Activated T-cell treated with anti-CD3 and anti-CD28 coated beads, Interleukin-2, amount 50 U/mL, for 24 hours (primary cell): Measurements from ENCODE around the gene CLIC4.

Experiments
- DNase-seq: peaks from one replicate; pipeline ENCODE4 v3.0.0-alpha.2; 2020
- H3K27ac Mint-ChIP-seq: 2 replicates; pipeline ENCODE4 v1.8.0; 2020; ENCODE audit warnings: mild to moderate bottlenecking, mixed read lengths
- H3K27me3 Mint-ChIP-seq: 2 replicates; pipeline ENCODE4 v1.8.0; 2020; ENCODE audit warnings: mixed read lengths
- H3K36me3 Mint-ChIP-seq: 2 replicates; pipeline ENCODE4 v1.8.0; 2020; ENCODE audit warnings: low read depth, mixed read lengths
- H3K4me1 Mint-ChIP-seq: 2 replicates; pipeline ENCODE4 v1.8.0; 2020; ENCODE audit warnings: low read depth, mixed read lengths
- H3K4me3 Mint-ChIP-seq: 2 replicates; pipeline ENCODE4 v1.8.0; 2020; ENCODE audit warnings: mild to moderate bottlenecking, moderate library complexity, mixed read lengths
- H3K9me3 Mint-ChIP-seq: 2 replicates; pipeline ENCODE4 v1.8.0; 2020; ENCODE audit warnings: mixed read lengths

The CLIC4 gene

GRCh38 chr1:24826510-24826909, 81.3 kb downstream of the CLIC4 start:
- peaks cover 7% of the 10 kb centered on the region for H3K27me3 Mint-ChIP-seq
- no peak overlapping the region for H3K4me3 Mint-ChIP-seq
- no peak for DNase-seq
- no peaks in the 10 kb centered on the region for H3K36me3 Mint-ChIP-seq
- H3K4me1 Mint-ChIP-seq, result no peaks in the 10 kb centered on the region
- no peak overlapping the region for H3K27ac Mint-ChIP-seq
- H3K9me3 Mint-ChIP-seq, result no peaks in the 10 kb centered on the region

- Mint-ChIP-seq H3K4me3 (no peak overlapping the region), H3K27ac (no peak overlapping the region), H3K27me3 (peaks cover 7% of the 10 kb centered on the region), H3K9me3 (no peaks in the 10 kb centered on the region), H3K36me3 (no peaks in the 10 kb centered on the region), H3K4me1 (no peaks in the 10 kb centered on the region)
- no peak for DNase-seq
These were observed 82.3 kb downstream of the CLIC4 start for GRCh38 chr1:24827379-24828135.

- no peak for DNase-seq
- no peaks in the 10 kb centered on the region for H3K36me3 Mint-ChIP-seq
- no peak overlapping the region for H3K4me3 Mint-ChIP-seq
- H3K4me1 Mint-ChIP-seq, result no peaks in the 10 kb centered on the region
- no peaks in the 10 kb centered on the region for H3K9me3 Mint-ChIP-seq
- H3K27ac Mint-ChIP-seq, result no peak overlapping the region
- peaks cover 7% of the 10 kb centered on the region for H3K27me3 Mint-ChIP-seq
These were observed 83.1 kb downstream of the CLIC4 start for GRCh38 chr1:24828183-24828886.

- no peak overlapping the region for H3K4me3 Mint-ChIP-seq
- H3K27ac Mint-ChIP-seq, result no peak overlapping the region
- no peaks in the 10 kb centered on the region for H3K9me3 Mint-ChIP-seq
- DNase-seq, result no peak
- peaks cover 7% of the 10 kb centered on the region for H3K27me3 Mint-ChIP-seq
- H3K36me3 Mint-ChIP-seq, result no peaks in the 10 kb centered on the region
- no peaks in the 10 kb centered on the region for H3K4me1 Mint-ChIP-seq
These were observed 83.6 kb downstream of the CLIC4 start for GRCh38 chr1:24828887-24829192.

- no peaks in the 10 kb centered on the region for H3K9me3 Mint-ChIP-seq
- H3K27me3 Mint-ChIP-seq, result peaks cover 7% of the 10 kb centered on the region
- H3K4me3 Mint-ChIP-seq, result no peak overlapping the region
- DNase-seq, result no peak
- H3K27ac Mint-ChIP-seq, result no peak overlapping the region
- H3K4me1 Mint-ChIP-seq, result no peaks in the 10 kb centered on the region
- H3K36me3 Mint-ChIP-seq, result no peaks in the 10 kb centered on the region
These were observed 85.5 kb downstream of the CLIC4 start for GRCh38 chr1:24830680-24831272.

GRCh38 chr1:24841593-24841992, 96.3 kb downstream of the CLIC4 start:
- H3K4me3 Mint-ChIP-seq, result no peak overlapping the region
- no peak overlapping the region for H3K27ac Mint-ChIP-seq
- H3K9me3 Mint-ChIP-seq, result no peaks in the 10 kb centered on the region
- no peaks in the 10 kb centered on the region for H3K4me1 Mint-ChIP-seq
- DNase-seq, result no peak
- H3K27me3 Mint-ChIP-seq, result peaks cover 8% of the 10 kb centered on the region
- no peaks in the 10 kb centered on the region for H3K36me3 Mint-ChIP-seq

- H3K9me3 Mint-ChIP-seq, result no peaks in the 10 kb centered on the region
- no peak overlapping the region for H3K27ac Mint-ChIP-seq
- H3K27me3 Mint-ChIP-seq, result peaks cover 8% of the 10 kb centered on the region
- DNase-seq, result no peak
- H3K36me3 Mint-ChIP-seq, result no peaks in the 10 kb centered on the region
- no peak overlapping the region for H3K4me3 Mint-ChIP-seq
- peaks cover 16% of the 10 kb centered on the region for H3K4me1 Mint-ChIP-seq
These were observed 101.4 kb downstream of the CLIC4 start for GRCh38 chr1:24846671-24847070.

GRCh38 chr1:24847995-24848881, 103.0 kb downstream of the CLIC4 start:
- H3K27ac Mint-ChIP-seq, result no peak overlapping the region
- H3K4me1 Mint-ChIP-seq, result peaks cover 16% of the 10 kb centered on the region
- peaks cover 1% of the 10 kb centered on the region for H3K27me3 Mint-ChIP-seq
- H3K4me3 Mint-ChIP-seq, result peak overlapping the region; percentile 66
- peak; percentile 93 for DNase-seq
- no peaks in the 10 kb centered on the region for H3K36me3 Mint-ChIP-seq
- no peaks in the 10 kb centered on the region for H3K9me3 Mint-ChIP-seq

- H3K27ac Mint-ChIP-seq, result no peak overlapping the region
- no peaks in the 10 kb centered on the region for H3K27me3 Mint-ChIP-seq
- H3K4me1 Mint-ChIP-seq, result peaks cover 16% of the 10 kb centered on the region
- no peaks in the 10 kb centered on the region for H3K36me3 Mint-ChIP-seq
- no peaks in the 10 kb centered on the region for H3K9me3 Mint-ChIP-seq
- DNase-seq, result peak; percentile 47
- H3K4me3 Mint-ChIP-seq, result no peak overlapping the region
These were observed 104.5 kb downstream of the CLIC4 start for GRCh38 chr1:24849672-24850295.

GRCh38 chr1:24850328-24850920, 105.2 kb downstream of the CLIC4 start:
- Mint-ChIP-seq H3K4me3 (no peak overlapping the region), H3K9me3 (no peaks in the 10 kb centered on the region), H3K27me3 (no peaks in the 10 kb centered on the region), H3K27ac (no peak overlapping the region), H3K36me3 (no peaks in the 10 kb centered on the region), H3K4me1 (peaks cover 16% of the 10 kb centered on the region)
- DNase-seq, result no peak

- no peak for DNase-seq
- Mint-ChIP-seq H3K27me3 (no peaks in the 10 kb centered on the region), H3K36me3 (no peaks in the 10 kb centered on the region), H3K4me1 (peaks cover 9% of the 10 kb centered on the region), H3K4me3 (no peak overlapping the region), H3K9me3 (no peaks in the 10 kb centered on the region), H3K27ac (no peak overlapping the region)
These were observed 108.4 kb downstream of the CLIC4 start for GRCh38 chr1:24853649-24854048.

- H3K9me3 Mint-ChIP-seq, result no peaks in the 10 kb centered on the region
- no peaks in the 10 kb centered on the region for H3K27me3 Mint-ChIP-seq
- no peak overlapping the region for H3K4me3 Mint-ChIP-seq
- no peak for DNase-seq
- no peaks in the 10 kb centered on the region for H3K4me1 Mint-ChIP-seq
- H3K27ac Mint-ChIP-seq, result no peak overlapping the region
- H3K36me3 Mint-ChIP-seq, result no peaks in the 10 kb centered on the region
These were observed 110.2 kb downstream of the CLIC4 start for GRCh38 chr1:24855474-24855873.

- H3K27me3 Mint-ChIP-seq, result no peaks in the 10 kb centered on the region
- H3K27ac Mint-ChIP-seq, result no peak overlapping the region
- H3K36me3 Mint-ChIP-seq, result no peaks in the 10 kb centered on the region
- DNase-seq, result no peak
- H3K4me1 Mint-ChIP-seq, result no peaks in the 10 kb centered on the region
- H3K9me3 Mint-ChIP-seq, result no peaks in the 10 kb centered on the region
- no peak overlapping the region for H3K4me3 Mint-ChIP-seq
These were observed 111.7 kb downstream of the CLIC4 start for GRCh38 chr1:24856787-24857506.
